Uterus (tissue), 2 donors: ENCODE measurements around the gene OPCML.

Experiments
- CTCF ChIP-seq, 4 experiments: fragments of 200-600 bp in 2 of 4; fragments of 450-650 bp in 2 of 4; sonication (generic) in 2 of 4; IDR thresholded peaks; one replicate each; pipeline ENCODE4 v1.5.1; 2016 to 2019; ENCODE audit warnings: antibody characterized with exemption in 4 of 4, mild to moderate bottlenecking in 2 of 4, moderate library complexity in 1 of 4
- POLR2A ChIP-seq, 2 donors: fragments of 450-650 bp; IDR thresholded peaks; one replicate each; pipeline ENCODE4 v1.6.1; 2016; ENCODE audit warnings: antibody characterized with exemption in 2 of 2, mild to moderate bottlenecking in 1 of 2, moderate library complexity in 1 of 2

- no peak for TF ChIP-seq POLR2A (IDR thresholded peaks at IDR 0.05)
- no peak for TF ChIP-seq CTCF (IDR thresholded peaks at IDR 0.05)
Observed at GRCh38 chr11:133133606-133134005, 398.7 kb downstream of the OPCML start.
